ENCODE measurements around the gene KLF9.

The KLF9 gene

GRCh38 chr9:70421272-70422180, 7.1 kb upstream of the KLF9 start:
- no peak for DNase-seq (ENCODE audit: low spot score)

DNA sequence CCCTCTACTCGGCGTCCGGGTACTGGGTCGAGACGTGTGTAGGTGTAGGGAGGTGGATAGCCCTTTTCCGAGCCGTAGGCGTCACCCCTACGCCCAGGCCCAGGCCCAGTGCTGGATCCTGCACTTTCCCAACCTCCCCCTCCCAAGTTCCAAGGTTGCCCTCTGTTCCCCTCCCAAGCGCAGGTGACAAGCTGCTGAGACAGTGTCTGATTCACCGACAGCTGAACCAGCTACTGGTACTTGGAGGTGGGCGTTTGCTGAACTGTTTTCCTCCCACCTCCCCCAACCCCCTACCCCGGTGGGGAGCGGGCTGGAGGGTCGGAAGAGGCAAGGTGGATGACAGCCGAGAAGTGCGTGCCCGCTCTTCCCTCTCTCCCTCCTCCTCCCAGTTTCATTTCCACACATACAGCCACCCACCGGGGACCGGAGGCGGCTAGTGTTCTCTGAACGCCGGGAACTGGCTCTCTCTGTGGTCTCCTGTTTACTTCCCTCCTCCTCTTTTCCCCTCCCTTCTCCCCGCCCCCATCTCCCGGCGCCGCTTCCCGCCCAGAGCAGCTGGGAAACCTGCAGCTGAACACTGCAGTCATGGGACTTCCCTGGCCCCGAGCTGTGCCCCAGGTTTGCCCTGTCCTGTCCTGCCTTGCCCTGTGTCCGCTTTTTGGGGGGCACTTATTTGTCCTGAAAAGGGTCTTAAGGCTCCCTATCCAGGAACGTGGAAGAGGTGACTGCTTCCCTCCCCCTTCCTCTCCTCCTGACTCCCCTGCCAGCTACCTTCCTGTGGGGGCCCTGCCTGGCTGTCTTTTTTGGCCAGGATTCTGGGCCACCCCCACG, 6.2 kb upstream of the KLF9 start:
- DNase-seq (ENCODE audit: low spot score) = peak; percentile 63

- DNase-seq (ENCODE audit: low spot score) = peak; percentile 89
These were observed 5.3 kb upstream of the KLF9 start for GRCh38 chr9:70419556-70420440.

DNA sequence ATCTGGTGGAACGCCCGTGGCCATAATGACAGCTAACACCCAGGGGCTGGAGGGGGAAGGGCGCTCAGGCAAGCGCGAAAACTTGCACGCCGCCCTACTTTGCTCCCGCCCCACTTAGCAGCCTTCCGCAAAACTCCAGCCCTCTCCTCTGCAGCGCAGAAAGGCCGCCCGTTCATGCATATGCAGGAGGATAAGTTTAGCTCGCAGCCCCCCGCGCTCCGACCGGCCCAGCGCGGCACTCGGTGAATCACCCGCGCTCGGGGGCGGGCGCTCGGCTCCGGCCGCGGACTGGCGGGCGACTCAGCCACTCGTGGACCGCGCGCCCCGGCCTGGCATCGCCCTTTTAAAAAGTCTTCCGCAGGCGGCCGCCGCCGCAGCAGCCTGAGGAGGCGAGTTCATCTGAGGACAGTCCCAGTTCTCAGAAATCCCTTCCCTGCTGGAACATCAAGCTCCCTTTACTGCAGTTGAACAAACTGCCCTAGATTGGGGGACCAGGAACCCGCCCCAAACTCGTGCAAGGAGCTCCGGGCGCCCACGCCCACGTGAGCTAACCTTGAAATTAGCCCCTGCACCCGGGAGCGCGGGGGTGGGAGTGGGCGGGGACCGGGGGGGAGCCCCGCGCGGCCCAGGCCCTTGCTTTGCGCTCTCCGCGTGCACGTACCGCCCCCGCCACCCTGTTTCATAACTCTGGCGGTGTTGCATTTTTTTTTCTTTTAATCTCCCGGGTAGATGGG, 4.5 kb upstream of the KLF9 start:
- DNase-seq (ENCODE audit: low spot score) = peak; percentile 93

DNA sequence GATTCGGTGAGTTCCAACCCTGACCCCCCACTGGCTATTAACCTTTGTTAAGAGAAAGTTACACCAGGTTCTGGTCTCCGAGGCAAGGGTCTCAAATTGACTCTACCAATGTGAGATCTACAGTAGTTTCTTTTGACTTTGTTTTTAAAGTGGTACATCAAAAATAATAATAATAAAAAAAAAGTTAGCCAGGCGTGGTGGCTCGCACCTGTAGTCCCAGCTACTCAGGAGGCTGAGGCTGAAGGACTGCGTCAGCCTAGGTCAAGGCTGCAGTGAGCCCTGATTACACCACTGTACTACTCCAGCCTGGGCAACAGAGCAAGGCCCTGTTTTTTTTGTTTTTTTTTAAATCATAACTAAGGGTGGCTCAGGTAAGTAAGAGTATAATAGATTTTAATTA, 1.0 kb upstream of the KLF9 start:
- no peak for DNase-seq (ENCODE audit: low spot score)

DNA sequence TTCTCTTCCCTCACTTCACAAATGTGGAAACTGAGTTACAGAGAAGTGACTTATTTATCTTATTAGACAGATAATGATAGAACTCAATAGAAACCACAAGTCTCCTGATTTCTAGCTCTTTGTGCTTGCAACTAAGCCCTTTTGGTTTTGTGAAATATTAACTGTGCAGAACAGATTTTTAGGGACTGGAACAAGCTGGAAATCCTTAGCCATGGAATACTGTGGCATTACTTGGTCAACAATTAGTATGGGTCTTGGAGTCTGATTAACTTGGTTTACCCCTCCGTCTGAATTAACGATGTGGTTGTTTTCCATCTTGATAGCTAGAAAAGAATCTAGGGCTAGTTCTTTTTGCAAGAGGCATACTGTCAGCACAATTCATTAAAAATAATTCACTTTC, 584 bp upstream of the KLF9 start:
- DNase-seq (ENCODE audit: low spot score) = no peak

GRCh38 chr9:70413464-70413798, 1.0 kb downstream of the KLF9 start:
- no peak for DNase-seq (ENCODE audit: low spot score)

DNA sequence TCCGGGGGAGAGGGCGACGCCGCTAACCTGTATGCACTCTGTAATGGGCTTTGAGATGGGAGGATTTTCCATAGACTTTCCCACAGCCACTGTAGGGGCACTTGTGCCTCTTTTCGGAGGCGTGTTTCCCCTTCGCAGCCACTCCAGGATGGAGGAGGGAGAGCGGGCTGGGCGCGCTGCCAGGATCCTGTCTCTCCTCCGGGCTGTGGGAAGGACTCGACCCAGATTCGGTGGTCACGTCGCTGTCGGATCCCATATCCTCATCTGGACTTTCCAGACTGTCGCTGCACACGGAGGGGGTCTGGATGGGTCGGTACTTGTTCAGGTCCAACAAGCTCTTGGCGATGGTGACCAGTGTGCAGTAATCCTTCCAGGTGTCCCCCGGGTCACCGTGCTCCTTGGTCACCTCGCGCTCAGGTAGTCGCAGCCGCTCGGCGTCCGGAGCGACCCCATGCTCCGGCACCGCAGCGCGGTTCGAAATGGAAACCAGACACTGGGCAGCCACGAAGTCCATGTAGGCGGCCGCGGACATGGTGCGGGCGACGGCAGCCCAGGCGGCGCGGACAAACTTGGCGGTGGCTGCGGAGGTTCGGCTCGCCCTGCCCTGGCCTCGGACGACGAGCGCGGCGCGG, 1.5 kb downstream of the KLF9 start:
- DNase-seq (ENCODE audit: low spot score) = peak; percentile 83

GRCh38 chr9:70411930-70412831, 2.3 kb downstream of the KLF9 start:
- peak; percentile 79 for DNase-seq (ENCODE audit: low spot score)

DNA sequence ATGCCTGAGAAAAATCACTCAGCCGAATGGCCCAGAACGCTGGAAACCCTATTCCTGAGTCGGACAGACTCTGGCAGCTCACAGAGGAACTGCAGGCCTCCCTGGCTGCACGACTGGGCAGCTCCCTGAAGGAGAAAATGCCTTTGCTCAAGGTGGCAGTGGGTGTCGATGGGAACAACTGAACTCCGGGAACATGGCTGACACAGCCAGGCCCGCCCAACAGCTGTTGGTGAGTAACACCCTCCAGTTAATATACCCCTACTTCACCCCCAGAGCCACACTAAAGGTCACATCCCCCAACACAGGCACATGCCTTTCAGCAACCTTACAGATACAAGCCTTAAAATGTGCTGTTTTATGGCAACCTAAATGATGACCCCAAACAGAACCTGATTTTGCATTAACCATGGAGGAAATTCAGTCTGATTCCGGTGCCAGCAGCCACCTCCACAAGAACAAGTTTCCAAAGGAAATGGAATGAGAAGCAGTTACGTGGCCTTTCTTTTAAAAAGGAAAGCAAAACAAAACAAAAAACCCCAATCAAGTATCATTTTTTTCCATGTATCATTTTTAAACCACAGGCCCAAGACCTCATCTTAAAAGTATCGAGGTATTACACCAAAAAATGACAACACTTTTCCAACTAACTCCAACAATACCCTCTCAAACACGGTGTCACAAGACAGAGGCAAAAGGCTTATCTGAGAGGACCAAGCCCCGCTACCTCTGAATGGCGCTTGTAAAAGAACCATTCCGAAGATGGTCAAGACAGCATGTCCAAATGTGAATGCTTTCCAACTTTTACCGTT, 3.1 kb downstream of the KLF9 start:
- DNase-seq (ENCODE audit: low spot score) = peak; percentile 77

DNA sequence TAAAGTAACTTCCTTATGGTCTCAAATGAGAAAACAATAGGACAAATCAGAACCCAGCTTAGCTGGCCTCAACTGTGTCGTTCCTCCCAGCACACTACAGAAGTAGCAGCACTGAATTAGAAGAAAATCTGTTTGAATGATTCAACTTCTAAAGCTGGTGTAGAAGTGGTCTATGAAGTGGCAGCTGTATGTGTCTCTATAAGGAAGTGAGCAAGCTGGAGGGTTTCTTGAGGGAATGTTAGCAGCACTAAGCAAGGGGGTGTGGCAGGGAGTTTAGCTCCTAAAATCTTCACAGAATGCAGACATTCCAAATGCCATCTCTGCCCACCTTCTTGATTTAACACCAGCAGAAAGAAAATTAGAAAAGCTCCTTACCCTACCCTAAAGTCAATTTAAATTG, 4.1 kb downstream of the KLF9 start:
- no peak for DNase-seq (ENCODE audit: low spot score)

DNA sequence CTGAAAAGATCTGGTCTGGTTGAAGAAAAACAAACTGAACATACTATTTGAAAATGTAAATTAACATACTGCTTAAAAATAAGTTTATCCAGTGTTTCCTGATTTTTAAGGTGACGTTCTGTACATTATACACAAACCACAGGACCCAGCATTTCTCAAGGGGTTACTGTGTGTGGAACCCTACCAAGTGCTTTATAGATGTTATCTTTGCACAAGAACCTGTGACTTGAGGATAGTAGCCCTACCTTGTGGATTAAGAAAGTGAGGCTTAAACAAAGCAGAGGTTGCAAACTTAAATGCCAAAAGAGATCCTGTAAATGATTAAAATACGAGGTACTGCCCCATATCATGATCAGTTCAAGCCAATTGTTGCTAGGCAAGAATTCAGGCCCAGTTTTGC, 4.7 kb downstream of the KLF9 start:
- DNase-seq (ENCODE audit: low spot score) = no peak

DNA sequence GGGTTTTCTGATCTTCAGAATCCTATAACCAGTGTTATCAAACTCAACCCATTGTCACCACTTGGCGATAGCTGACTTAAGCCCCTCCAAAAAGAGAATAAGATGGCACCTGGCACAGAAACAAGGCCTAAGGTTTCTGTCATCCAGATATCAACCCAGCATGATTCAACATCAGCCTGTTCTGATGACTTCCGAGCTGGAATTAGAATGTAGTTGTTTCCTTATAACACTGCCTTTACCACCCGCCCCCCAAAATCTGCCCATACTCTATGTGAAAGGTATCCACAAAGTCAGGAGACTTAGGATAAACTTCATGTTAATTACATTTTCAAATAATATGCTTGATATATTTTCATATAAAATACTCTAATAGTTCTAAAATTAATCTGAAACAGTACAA, 5.2 kb downstream of the KLF9 start:
- DNase-seq (ENCODE audit: low spot score) = no peak

DNA sequence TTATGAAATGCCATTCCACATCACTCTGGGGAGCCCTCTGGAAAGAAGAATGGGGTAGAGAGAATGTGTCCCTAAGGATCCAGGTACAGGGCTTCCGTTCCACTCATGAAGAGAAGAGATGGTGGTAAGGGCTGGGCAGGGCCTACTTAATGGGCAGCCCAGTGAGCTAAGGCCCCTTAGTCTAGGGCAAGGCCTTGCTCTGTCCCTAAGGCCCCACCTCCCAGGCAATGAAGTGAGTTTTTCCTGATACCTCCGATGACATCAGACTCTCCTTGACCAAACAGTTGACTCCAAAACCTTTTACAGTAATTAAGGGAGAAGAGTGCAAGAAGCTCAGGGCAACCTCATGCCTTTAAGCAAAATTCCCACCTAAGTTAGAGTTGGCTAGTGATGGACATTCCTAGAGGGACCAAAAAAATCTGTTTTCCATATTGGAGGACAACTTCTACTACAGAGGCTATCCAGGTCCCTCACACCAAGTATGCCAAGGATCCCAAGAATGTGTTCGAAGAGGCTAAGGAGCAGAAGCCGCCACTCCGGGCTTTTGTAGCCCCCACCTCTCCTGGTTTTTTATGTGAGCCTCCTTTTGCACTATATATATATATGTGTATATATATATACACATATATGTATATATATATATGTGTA, 5.9 kb downstream of the KLF9 start:
- DNase-seq (ENCODE audit: low spot score) = no peak

DNA sequence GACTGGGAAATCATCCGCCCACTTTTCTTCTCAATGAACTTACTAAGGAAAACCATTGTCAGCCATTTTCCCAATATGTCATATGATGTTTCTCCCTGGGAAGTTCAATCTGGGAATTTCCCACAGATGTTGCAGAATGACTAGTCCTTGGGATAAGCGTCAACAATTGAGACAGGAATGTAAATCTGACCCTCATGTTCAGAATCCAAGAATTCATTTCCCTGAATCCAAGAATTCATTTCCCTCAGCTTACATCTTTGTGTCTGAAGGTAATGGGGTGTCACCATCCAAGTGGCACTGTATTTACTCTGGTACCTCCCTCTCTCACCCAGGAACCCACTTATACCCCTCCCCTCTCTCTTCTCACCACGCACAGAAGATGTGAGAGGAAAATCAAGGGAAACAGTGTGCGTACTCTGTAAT, 7.4 kb downstream of the KLF9 start:
- no peak for DNase-seq (ENCODE audit: low spot score)

DNA sequence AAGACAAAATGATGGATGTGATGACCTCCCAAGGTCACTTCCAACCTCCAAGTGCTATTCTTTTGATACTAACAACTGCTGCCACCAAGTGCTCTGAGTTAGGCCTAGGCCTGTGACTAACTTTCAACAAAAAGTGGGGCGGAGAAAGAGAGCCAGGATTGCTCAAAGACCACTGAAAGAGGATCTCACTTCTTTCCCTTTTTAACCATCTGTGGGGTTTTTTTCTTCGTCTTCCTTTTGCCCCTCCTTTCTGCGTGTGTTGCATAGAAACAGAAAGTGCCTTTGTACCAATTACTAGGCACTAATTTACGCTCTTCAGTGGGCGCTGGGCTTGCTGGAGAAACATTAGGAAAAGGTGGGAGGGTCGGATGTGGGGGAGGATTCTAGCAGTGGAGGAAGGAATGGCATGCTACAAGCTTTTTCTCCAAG, 8.0 kb downstream of the KLF9 start:
- DNase-seq (ENCODE audit: low spot score) = no peak

DNA sequence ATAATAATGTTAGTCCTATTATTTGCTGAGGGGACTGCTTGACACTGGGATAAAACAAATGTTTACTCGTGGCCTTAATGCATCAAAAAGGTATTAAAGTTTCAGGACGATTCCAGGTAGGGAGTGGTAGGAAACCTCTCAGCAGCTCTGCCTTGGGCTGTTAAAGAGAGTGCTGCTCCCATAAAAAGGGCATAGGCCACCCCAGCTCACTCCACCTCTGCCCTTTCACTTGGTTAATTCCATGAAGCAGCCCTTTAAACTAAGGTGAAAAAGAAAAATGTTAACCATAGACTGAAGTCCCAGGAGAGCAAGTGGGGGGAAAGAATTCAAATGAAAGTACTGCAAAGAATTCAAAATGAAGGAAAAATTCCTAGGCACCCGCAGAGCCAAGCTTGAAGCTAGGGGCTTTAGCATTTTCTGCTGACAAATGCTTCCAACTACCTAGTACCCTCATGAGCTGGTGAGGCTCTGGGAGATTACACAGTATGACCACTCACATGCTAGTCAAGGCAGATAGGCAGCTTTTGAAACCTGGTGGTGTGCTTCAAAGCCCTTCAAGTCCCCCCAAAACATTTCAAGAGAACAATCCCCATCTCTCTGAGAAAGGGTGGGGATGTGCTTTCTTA, 8.5 kb downstream of the KLF9 start:
- no peak for DNase-seq (ENCODE audit: low spot score)

- no peak for DNase-seq (ENCODE audit: low spot score)
These were observed 10.2 kb downstream of the KLF9 start for GRCh38 chr9:70404261-70404660.
